ENCODE results near the gene DNAJC15.

DNAJC15 gene

GRCh38 chr13:43089912-43090498, 66.6 kb downstream of the DNAJC15 start:
- DNase-seq: no peak

GRCh38 chr13:43094901-43095300, 71.5 kb downstream of the DNAJC15 start:
- no peak for DNase-seq

- no peak for DNase-seq
These were observed 72.7 kb downstream of the DNAJC15 start for GRCh38 chr13:43095771-43096719.

GRCh38 chr13:43100667-43101066, 77.3 kb downstream of the DNAJC15 start:
- DNase-seq: no peak

DNA sequence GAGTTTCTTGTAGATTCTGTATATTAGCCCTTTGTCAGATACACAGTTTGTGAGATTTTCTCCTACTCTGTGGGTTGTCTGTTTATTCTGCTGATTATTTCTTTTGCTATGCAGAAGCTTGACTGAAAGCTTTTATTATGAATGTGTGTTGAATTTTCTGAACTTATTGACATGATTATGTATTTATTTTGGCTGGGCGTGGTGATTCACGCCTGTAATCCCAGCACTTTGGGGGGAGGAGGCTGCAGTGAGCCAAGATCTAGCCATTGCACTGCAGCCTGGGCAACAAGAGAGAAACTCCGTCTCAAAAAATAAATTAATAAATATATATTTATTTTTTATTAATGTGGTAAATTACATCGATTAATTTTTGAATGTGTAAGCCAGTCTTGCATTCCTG, 78.9 kb downstream of the DNAJC15 start:
- DNase-seq: no peak

DNA sequence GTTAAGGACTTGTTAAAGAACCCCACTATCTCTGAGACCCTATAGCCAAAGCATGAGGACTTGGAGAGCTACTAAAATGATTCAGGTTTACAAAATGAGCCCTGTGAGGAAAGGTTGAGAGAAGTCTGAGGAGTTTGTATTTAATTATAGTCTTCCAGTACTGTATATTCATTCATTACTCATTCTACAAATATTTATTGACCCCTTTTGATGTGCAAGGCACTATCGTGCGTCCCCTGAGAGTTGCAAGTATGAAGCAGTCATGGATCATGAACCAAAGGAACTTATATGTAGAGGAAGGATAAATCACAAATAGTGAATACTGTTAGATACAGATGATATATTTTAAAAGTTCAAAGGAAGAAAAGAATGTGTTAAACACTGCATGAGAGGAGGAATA, 84.4 kb downstream of the DNAJC15 start:
- no peak for DNase-seq

DNA sequence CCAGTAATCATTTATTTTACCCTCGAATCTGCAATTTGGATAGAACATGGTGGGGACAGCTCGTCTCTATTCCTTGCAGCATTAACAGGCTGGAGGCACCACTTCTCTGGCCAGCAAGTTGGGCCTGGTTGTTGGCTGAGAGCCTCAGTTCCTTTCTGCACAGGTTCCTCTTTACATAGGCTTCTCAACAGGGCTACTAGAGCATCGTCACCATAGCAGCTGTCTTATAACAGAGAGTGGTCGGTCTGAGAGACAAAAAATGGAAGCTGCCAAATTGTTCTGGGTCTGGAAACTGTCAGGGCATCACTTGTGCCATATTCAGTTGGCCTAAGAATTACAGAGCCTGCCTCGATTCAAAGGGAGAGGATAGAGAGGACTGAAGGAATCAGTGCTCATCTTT, 86.7 kb downstream of the DNAJC15 start:
- no peak for DNase-seq

DNA sequence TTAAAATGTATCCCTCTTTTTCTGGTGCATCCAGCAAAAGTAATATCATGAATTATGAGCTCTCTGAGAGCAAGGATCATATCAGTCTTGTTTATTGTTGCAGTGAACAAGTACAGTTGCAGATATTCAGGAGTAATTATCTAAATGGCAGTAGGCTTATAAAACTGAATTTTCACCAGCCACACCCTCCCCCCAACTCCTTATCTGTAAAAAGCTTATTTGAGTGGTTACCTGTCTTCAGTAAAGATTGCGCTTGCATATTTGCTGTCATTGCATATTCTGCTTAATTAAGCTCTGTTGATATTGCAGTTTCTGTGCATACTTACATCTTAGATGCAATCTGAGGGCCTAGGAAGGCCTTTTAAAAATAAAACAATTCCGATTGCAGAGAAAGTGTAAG, 87.3 kb downstream of the DNAJC15 start:
- no peak for DNase-seq

- no peak for DNase-seq
These were observed 88.4 kb downstream of the DNAJC15 start for GRCh38 chr13:43111559-43112400.

DNA sequence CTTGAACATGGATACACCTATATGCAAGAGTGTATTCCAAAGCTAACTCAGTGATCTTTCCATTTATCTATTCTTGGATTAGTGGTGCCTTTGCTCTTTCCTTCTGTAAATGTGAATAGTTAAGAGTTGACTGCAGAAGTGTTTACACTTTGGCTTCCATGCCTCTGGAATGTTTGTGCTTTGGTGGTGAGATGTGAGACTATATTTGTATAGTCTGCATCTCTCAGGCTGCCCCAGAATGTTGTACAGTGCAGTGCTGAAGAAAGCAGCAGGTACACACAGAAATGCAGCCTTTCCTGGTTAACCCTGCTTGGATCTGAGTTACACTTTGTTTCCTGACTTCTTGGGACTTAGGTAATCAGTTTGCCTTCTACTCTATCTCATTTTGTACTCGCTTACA, 90.2 kb downstream of the DNAJC15 start:
- DNase-seq: no peak

GRCh38 chr13:43114504-43114903, 91.1 kb downstream of the DNAJC15 start:
- no peak for DNase-seq

DNA sequence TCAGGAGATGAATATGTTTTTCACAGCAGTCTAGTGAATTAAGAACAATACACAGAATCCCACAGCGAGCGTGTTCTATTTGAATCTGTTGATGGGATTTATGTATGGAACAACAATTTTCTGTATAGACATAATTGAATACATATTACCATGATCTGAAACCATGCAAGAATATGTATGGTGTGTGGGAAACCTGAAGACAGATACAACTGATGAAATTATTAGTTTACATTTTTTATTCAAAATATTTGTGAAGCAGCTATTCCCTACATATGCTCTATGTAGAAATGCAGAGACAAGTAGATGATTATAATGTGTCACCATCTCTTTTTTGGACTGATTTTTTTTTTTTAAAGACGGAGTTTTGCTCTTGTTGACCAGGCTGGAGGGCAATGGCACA, 91.8 kb downstream of the DNAJC15 start:
- DNase-seq: no peak

DNA sequence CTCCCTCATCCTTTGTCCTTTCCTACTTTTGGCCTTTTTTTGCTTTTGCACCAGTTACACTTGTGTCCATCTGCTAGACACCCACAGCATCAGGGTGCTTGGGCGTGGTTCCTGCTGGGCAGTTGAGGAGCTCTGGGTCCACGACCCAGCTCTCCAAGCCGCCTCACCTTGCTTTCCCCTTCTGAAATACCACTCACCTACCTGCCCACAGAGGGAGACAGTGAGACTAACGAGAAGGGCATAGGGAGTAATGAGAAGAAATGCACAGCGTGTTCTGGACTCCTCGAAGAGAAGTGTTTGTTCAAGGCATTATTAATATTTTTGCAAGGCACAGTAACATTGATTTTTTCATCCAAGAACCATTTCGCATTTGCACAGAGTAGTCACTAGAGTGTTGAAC, 92.9 kb downstream of the DNAJC15 start:
- no peak for DNase-seq

DNA sequence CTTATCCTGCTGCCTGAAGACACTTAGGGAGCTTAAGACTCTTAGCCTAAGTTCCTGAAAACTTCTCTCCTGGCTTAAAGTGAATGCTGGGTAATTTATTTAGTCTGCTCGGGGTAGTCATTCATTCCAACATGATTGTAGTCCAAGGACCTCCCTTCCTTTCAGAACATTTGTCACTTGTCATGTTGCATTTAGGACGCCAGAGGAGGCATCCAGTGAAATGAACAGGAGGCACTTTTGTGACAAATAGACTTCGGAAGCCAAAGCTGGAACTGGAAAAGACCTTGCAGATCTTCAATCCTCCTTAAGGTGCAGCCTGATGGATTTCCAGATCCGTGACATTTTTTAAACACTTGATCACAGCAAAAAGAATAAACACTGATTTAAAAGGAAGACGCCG, 95.1 kb downstream of the DNAJC15 start:
- DNase-seq: no peak

DNA sequence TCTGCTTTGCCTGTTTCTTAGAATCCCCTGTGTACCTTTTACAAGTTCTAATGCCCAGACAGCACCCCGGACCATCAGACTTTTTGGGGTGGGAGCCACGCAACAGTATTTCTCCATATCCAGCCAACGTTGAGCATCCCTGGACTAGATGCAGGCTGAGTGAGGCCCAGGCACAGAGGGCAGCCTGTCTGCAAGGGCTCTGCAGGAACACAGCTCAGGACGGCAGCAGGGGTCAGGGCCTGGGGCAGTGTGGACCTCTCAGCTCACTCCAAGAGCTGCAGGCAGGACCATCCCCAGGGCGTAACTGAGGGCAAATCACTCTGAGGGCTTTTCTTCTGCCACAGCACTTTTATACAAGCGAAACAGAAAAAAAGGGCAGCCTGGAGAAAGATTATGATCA, 95.8 kb downstream of the DNAJC15 start:
- no peak for DNase-seq

DNA sequence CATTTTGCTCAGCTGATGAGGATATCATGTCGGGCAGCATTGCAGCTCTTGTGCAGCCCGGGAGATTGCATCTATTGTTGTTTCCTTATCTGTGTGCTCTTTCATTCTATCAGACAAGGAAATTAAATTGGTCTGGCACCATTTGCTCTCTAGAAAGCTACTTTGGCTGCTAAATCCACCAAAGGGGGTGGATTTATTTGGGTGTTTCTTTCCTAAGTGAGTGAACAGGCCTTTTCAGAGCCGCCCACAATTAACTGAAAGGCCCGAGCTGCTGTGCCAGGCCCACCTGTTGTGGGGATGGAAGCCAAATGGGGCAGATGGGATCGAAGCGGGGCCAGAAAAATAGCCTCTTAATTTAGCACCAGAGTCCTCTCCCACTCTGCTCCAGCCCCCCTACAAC, 99.4 kb downstream of the DNAJC15 start:
- no peak for DNase-seq

GRCh38 chr13:43123856-43124255, 100.5 kb downstream of the DNAJC15 start:
- DNase-seq: no peak

GRCh38 chr13:43124490-43124889, 101.1 kb downstream of the DNAJC15 start:
- no peak for DNase-seq

GRCh38 chr13:43126420-43126819, 103.0 kb downstream of the DNAJC15 start:
- no peak for DNase-seq

- DNase-seq: no peak
These were observed 103.9 kb downstream of the DNAJC15 start for GRCh38 chr13:43127103-43127798.

- DNase-seq: no peak
These were observed 104.4 kb downstream of the DNAJC15 start for GRCh38 chr13:43127827-43128226.

- DNase-seq: no peak
These were observed 105.1 kb downstream of the DNAJC15 start for GRCh38 chr13:43128504-43128961.

GRCh38 chr13:43129066-43129465, 105.7 kb downstream of the DNAJC15 start:
- no peak for DNase-seq

All from OCI-M1 (cell line).